GM12878 (cell line): ENCODE measurements around the gene TBRG4. TPM values are rescaled to one million over a fixed set of nuclear protein-coding genes. Genes with fewer than 3 reads are reported as not detected.
A peak's percentile ranks its signal among the peaks of the same experiment; 100 is the strongest.

Source experiments
- ATAC-seq: fragments of 200-7000 bp; cut with Tn5 transposase; 3 replicates; pipeline ENCODE4 v1.9.1; 2020; ENCODE audit warnings: mild to moderate bottlenecking, moderate library complexity
- BruUV-seq: library from RNA; stranded (reverse); fragments of 400-500 nt; replicated peaks from 2 replicates; lab custom pipeline; 2021; lab: Mats Ljungman, UMichigan
- CTCF ChIA-PET: fragments of 300-600 bp; sonication (Branson Sonifier 250); formaldehyde crosslinking; extraction: SDS; loops from one replicate; lab custom pipeline; 2021; ENCODE audit warnings: inconsistent platforms; lab: Yijun Ruan, JAX
- POLR2A ChIA-PET: fragments of 350-600 bp; formaldehyde crosslinking; extraction: SDS; loops from one replicate; lab custom pipeline; 2021; ENCODE audit warnings: inconsistent platforms; lab: Charles Lee
- RAD21 ChIA-PET: fragments of 300-600 bp; sonication (Branson Sonifier 250); formaldehyde crosslinking; loops from one replicate; lab custom pipeline; 2023; ENCODE audit warnings: antibody characterized with exemption; ENCODE audit not compliant: unreplicated experiment; lab: Charles Lee
- SMC1A ChIA-PET: fragments of 300-600 bp; sonication (Branson Sonifier 250); formaldehyde crosslinking; loops from one replicate; lab custom pipeline; 2023; ENCODE audit not compliant: unreplicated experiment, uncharacterized antibody; lab: Charles Lee
- DNase-seq: peaks from one replicate; pipeline ENCODE4 v3.0.0-alpha.2; 2011; ENCODE audit warnings: low read depth, low spot score
- FAIRE-seq: peaks from 3 replicates; lab custom pipeline; 2011; peaks lifted over from hg19 to GRCh38; lab: Jason Lieb, UNC
- H2AFZ ChIP-seq: 2 replicates; pipeline ENCODE4 v1.6.0; 2011; ENCODE audit warnings: low read depth, low read length, control low read depth; ENCODE audit not compliant: control insufficient read depth
- H3K27ac ChIP-seq: 2 replicates; pipeline ENCODE4 v1.5.1; 2011; ENCODE audit warnings: control low read depth; ENCODE audit not compliant: control insufficient read depth, insufficient read depth
- H3K27me3 ChIP-seq, 2 experiments: replicated peaks in 1 of 2; 2 replicates each; pipeline versions ENCODE4 v1.6.0 to v1.6.1; 2011; ENCODE audit warnings: low read length in 1 of 2; ENCODE audit not compliant: control insufficient read depth in 2 of 2, insufficient read depth in 2 of 2
- H3K36me3 ChIP-seq, 2 experiments: 2 replicates each; pipeline ENCODE4 v1.5.1; 2011; ENCODE audit warnings: low read length in 1 of 2; ENCODE audit not compliant: control insufficient read depth in 2 of 2, insufficient read depth in 2 of 2
- H3K4me1 ChIP-seq: 2 replicates; pipeline ENCODE4 v1.6.1; 2011; ENCODE audit warnings: mild to moderate bottlenecking, low read length, moderate library complexity, mixed read lengths; ENCODE audit not compliant: control insufficient read depth, insufficient read depth
- H3K4me2 ChIP-seq: 2 replicates; pipeline ENCODE4 v1.6.0; 2011; ENCODE audit warnings: control low read depth; ENCODE audit not compliant: control insufficient read depth, insufficient read depth
- H3K4me3 ChIP-seq: fragments of 200-600 bp; sonication (generic); 2 replicates; pipeline ENCODE4 v1.5.1; 2016
- H3K79me2 ChIP-seq: 2 replicates; pipeline ENCODE4 v1.6.0; 2011; ENCODE audit warnings: low read length; ENCODE audit not compliant: control insufficient read depth, insufficient read depth
- H3K9ac ChIP-seq: 2 replicates; pipeline ENCODE4 v1.8.0; 2011; ENCODE audit warnings: low read length, control low read depth, mixed read lengths; ENCODE audit not compliant: control insufficient read depth, insufficient read depth
- H3K9me3 ChIP-seq: replicated peaks from 3 replicates; pipeline ENCODE4 v1.5.1; 2011; ENCODE audit warnings: mild to moderate bottlenecking, low read length; ENCODE audit not compliant: control insufficient read depth, insufficient read depth
- H4K20me1 ChIP-seq: 2 replicates; pipeline ENCODE4 v1.6.0; 2011; ENCODE audit not compliant: control insufficient read depth, insufficient read depth
- CHD2 ChIP-seq: IDR thresholded peaks from 2 replicates; pipeline ENCODE4 v1.6.1; 2011; ENCODE audit warnings: low read depth, low read length, improper control_type of control experiment, borderline replicate concordance
- CREM ChIP-seq: IDR thresholded peaks from 2 replicates; pipeline ENCODE4 v1.6.1; 2014; ENCODE audit warnings: antibody characterized with exemption, low read depth
- ESRRA ChIP-seq: IDR thresholded peaks from 2 replicates; pipeline ENCODE4 v1.6.1; 2012; ENCODE audit warnings: mild to moderate bottlenecking, low read length, improper control_type of control experiment
- FOS ChIP-seq: IDR thresholded peaks from 3 replicates; pipeline ENCODE4 v1.6.1; 2011; ENCODE audit warnings: borderline replicate concordance; ENCODE audit not compliant: insufficient read length; ENCODE audit errors: extremely low read depth
- PAX5 ChIP-seq: IDR thresholded peaks from 2 replicates; pipeline ENCODE4 v1.6.1; 2011; ENCODE audit warnings: low read depth, low read length, borderline replicate concordance
- SP1 ChIP-seq: IDR thresholded peaks from one replicate; pipeline ENCODE4 v1.6.1; 2011; ENCODE audit warnings: low read depth, low read length
- TCF7 ChIP-seq: IDR thresholded peaks from 2 replicates; pipeline ENCODE4 v1.6.1; 2014; ENCODE audit warnings: antibody characterized with exemption, borderline replicate concordance
- ZNF622 ChIP-seq: fragments of 450-650 bp; IDR thresholded peaks from 2 replicates; pipeline ENCODE4 v1.6.1; 2017; ENCODE audit warnings: mild to moderate bottlenecking, inconsistent platforms
- WGBS: methylation state at CpG from one replicate; pipeline ENCODE4 v1.1.6; 2016; ENCODE audit warnings: low lambda C conversion rate; ENCODE audit not compliant: insufficient replicate concordance, insufficient coverage; ENCODE audit errors: missing lambda C conversion rate; 5-methylcytosine and 5-hydroxymethylcytosine counted together
- in situ Hi-C: fragments of 300-500 bp; cut with MboI; formaldehyde crosslinking; loops from 9 replicates; pipeline ENCODE4 v1.14.3; 2018; ENCODE audit warnings: mixed read lengths
- intact Hi-C: fragments of 100-400 bp; cut with micrococcal nuclease; formaldehyde crosslinking; loops from one replicate; pipeline ENCODE4 v1.14.2; 2022; ENCODE audit not compliant: unreplicated experiment
- polyA plus RNA-seq, 11 experiments: library from polyadenylated mRNA; depleted of rRNA in 4 of 11; unstranded in 6 of 11; stranded (reverse) in 5 of 11; fragments of >200 nt; fragmentation: Nextera tagmentation in 4 of 11; fragmentation: Illumina TruSeq in 1 of 11; extraction: Ambion mirVana in 4 of 11; extraction: Trizol in 1 of 11; gene quantifications; 1 replicate in 1 of 11; 2 replicates in 10 of 11; pipeline versions ENCODE4 v1.2.1 to v1.2.3, GENCODE V29; 2011 to 2016; ENCODE audit warnings: inconsistent platforms in 2 of 11, missing spikeins in 2 of 11, low read depth in 1 of 11
- total RNA-seq, 4 experiments: library from RNA; depleted of rRNA in 3 of 4; stranded (reverse); fragments of >200 nt in 3 of 4; fragmentation: Illumina TruSeq in 1 of 4; extraction: Trizol in 1 of 4; gene quantifications; 2 replicates each; pipeline versions ENCODE4 v1.2.1 to v1.2.3, GENCODE V29; 2013 to 2021
- TF ChIP-seq, protein P1 (sequence below): fragments of 450-650 bp; IDR thresholded peaks from 2 replicates; pipeline ENCODE4 v1.6.1; 2017; ENCODE audit warnings: mild to moderate bottlenecking, moderate library complexity
- TF ChIP-seq, protein P2 (sequence below): fragments of 450-650 bp; IDR thresholded peaks from 2 replicates; pipeline ENCODE4 v1.6.1; 2018; ENCODE audit warnings: borderline replicate concordance, mild to moderate bottlenecking; ENCODE audit not compliant: partially characterized antibody
- TF ChIP-seq, protein P3 (sequence below): IDR thresholded peaks from 2 replicates; pipeline ENCODE4 v1.6.1; 2012; ENCODE audit warnings: low read depth, low read length, improper control_type of control experiment

Gene TBRG4
- total and polyA plus RNA-seq, 10 of the 15 experiments (the other 5 are each of a cell fraction or from before 2014, with no cell fraction given), result 8.4 to 130 (median 118) TPM

DNA sequence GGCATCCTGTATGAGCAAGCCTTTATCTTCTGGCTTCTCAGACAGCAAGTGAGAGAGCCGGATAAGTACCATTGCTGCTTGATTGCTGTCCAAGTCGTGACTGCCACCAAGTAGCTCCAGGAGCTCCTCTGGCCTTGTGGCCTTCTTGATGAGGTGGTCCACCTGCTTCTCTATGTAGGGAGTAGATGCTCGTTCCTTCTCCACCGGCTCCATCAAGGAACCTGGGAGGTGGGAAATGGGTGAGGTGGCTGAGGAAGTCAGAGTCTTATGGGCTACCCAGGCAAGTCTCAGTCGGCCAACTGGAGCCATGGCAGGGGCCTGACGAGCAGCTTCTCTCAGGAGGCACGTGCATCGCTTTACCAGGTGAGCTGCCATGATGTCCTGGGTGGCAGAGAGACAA is 2.6 kb downstream of the TBRG4 start (continued):
- TF ChIP-seq, protein P1, sequence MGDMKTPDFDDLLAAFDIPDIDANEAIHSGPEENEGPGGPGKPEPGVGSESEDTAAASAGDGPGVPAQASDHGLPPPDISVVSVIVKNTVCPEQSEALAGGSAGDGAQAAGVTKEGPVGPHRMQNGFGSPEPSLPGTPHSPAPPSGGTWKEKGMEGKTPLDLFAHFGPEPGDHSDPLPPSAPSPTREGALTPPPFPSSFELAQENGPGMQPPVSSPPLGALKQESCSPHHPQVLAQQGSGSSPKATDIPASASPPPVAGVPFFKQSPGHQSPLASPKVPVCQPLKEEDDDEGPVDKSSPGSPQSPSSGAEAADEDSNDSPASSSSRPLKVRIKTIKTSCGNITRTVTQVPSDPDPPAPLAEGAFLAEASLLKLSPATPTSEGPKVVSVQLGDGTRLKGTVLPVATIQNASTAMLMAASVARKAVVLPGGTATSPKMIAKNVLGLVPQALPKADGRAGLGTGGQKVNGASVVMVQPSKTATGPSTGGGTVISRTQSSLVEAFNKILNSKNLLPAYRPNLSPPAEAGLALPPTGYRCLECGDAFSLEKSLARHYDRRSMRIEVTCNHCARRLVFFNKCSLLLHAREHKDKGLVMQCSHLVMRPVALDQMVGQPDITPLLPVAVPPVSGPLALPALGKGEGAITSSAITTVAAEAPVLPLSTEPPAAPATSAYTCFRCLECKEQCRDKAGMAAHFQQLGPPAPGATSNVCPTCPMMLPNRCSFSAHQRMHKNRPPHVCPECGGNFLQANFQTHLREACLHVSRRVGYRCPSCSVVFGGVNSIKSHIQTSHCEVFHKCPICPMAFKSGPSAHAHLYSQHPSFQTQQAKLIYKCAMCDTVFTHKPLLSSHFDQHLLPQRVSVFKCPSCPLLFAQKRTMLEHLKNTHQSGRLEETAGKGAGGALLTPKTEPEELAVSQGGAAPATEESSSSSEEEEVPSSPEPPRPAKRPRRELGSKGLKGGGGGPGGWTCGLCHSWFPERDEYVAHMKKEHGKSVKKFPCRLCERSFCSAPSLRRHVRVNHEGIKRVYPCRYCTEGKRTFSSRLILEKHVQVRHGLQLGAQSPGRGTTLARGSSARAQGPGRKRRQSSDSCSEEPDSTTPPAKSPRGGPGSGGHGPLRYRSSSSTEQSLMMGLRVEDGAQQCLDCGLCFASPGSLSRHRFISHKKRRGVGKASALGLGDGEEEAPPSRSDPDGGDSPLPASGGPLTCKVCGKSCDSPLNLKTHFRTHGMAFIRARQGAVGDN, result no peak
- TF ChIP-seq, protein P2, sequence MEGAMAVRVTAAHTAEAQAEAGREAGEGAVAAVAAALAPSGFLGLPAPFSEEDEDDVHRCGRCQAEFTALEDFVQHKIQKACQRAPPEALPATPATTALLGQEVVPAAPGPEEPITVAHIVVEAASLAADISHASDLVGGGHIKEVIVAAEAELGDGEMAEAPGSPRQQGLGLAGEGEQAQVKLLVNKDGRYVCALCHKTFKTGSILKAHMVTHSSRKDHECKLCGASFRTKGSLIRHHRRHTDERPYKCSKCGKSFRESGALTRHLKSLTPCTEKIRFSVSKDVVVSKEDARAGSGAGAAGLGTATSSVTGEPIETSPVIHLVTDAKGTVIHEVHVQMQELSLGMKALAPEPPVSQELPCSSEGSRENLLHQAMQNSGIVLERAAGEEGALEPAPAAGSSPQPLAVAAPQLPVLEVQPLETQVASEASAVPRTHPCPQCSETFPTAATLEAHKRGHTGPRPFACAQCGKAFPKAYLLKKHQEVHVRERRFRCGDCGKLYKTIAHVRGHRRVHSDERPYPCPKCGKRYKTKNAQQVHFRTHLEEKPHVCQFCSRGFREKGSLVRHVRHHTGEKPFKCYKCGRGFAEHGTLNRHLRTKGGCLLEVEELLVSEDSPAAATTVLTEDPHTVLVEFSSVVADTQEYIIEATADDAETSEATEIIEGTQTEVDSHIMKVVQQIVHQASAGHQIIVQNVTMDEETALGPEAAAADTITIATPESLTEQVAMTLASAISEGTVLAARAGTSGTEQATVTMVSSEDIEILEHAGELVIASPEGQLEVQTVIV, result no peak
- TF ChIP-seq CHD2, result no peak
- no peak for TF ChIP-seq ESRRA
- no peak for TF ChIP-seq CREM

DNA sequence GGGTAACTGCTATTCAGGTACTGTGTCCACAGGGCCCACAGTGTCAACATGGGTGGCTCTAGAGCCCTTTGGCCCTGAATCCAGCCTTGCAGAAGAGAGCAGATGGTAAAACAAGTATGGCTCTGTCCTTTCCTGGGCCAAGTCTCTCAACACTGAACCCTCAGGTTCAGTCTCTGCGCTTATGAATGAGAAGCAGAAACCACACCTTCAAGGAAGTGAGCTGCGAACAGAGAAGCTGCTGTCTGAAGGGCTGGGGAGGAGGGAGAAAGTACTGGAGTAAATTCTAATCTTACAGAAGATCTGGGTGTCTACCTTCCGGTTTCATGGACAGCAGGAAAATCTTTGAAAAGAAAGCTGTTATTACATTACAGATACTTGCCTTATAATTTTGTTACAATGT is 4.1 kb downstream of the TBRG4 start:
- Histone ChIP-seq H3K79me2 (peaks cover 51% of the 10 kb centered on the region), H3K36me3 (peaks cover 39 to 47% of the 10 kb centered on the region in 2 experiments), H3K4me3 (peak overlapping the region; percentile 45; the same call in 1 of the 2 replicates), H4K20me1 (peaks cover 6% of the 10 kb centered on the region), H3K9ac (no peak overlapping the region), H3K4me2 (peak overlapping the region; percentile 53; the same call in 1 of the 2 replicates), H3K9me3 (no peaks in the 10 kb centered on the region), H3K27me3 (no peaks in the 10 kb centered on the region), H2AFZ (no peak overlapping the region), H3K4me1 (peaks cover 7% of the 10 kb centered on the region), H3K27ac (no peak overlapping the region)
- ATAC-seq (no peak), DNase-seq (no peak), FAIRE-seq (no peak)
- WGBS, result 80% methylated on average over 3 of the region's 3 CpGs
- intact Hi-C loops (no loop called here), in situ Hi-C loops (no loop called here)
- BruUV-seq, result no TSS peak
- POLR2A ChIA-PET, result no interaction called here
- RAD21 ChIA-PET, result no interaction called here
- SMC1A ChIA-PET, result interaction anchor here (1.1 kb wide), 1 partner anchor 105 kb away, joined by 3 read pairs; no protein-coding TSS in a partner anchor
- CTCF ChIA-PET, result no interaction called here
- TF ChIP-seq, protein P1, result no peak
- no peak for TF ChIP-seq SP1
- TF ChIP-seq ZNF622, result no peak
- no peak for TF ChIP-seq TCF7
- TF ChIP-seq, protein P3, sequence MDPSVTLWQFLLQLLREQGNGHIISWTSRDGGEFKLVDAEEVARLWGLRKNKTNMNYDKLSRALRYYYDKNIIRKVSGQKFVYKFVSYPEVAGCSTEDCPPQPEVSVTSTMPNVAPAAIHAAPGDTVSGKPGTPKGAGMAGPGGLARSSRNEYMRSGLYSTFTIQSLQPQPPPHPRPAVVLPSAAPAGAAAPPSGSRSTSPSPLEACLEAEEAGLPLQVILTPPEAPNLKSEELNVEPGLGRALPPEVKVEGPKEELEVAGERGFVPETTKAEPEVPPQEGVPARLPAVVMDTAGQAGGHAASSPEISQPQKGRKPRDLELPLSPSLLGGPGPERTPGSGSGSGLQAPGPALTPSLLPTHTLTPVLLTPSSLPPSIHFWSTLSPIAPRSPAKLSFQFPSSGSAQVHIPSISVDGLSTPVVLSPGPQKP, result no peak
- TF ChIP-seq PAX5, result no peak
- no peak for TF ChIP-seq FOS
